Right lobe of liver (tissue), 6 donors: ENCODE data around the gene LIM2. TPM values are rescaled to one million over a fixed set of nuclear protein-coding genes. Genes with fewer than 3 reads are reported as not detected.
A peak's percentile ranks its signal among the peaks of the same experiment; 100 is the strongest.

Source experiments
- ATAC-seq, 4 donors: fragments of 200-7000 bp; cut with Tn5 transposase; one replicate each; pipeline ENCODE4 v1.9.1; 2020; ENCODE audit warnings: mild to moderate bottlenecking in 4 of 4, moderate library complexity in 4 of 4
- DNase-seq, 3 donors: peaks; one replicate each; pipeline ENCODE4 v3.0.0-alpha.2; 2020
- H3K27ac ChIP-seq, 3 donors: fragments of 200-600 bp; one replicate each; pipeline ENCODE4 v1.8.0; 2022
- H3K27me3 ChIP-seq, 2 donors: fragments of 200-600 bp; one replicate each; pipeline ENCODE4 v1.8.0; 2022
- H3K36me3 ChIP-seq, 4 donors: fragments of 200-600 bp; sonication (generic) in 1 of 4; one replicate each; pipeline versions ENCODE4 v1.5.1 to v1.8.0; 2017 to 2022; ENCODE audit warnings: control low read depth in 1 of 4
- H3K4me1 ChIP-seq, 4 donors: fragments of 200-600 bp; sonication (generic) in 1 of 4; one replicate each; pipeline versions ENCODE4 v1.5.1 to v1.8.0; 2017 to 2022; ENCODE audit warnings: control low read depth in 1 of 4
- H3K4me3 ChIP-seq, 3 donors: fragments of 200-600 bp; one replicate each; pipeline ENCODE4 v1.8.0; 2022
- H3K9me3 ChIP-seq, 4 donors: fragments of 200-600 bp; sonication (generic) in 1 of 4; one replicate each; pipeline versions ENCODE4 v1.5.1 to v1.8.0; 2017 to 2022; ENCODE audit warnings: control low read depth in 1 of 4
- CTCF ChIP-seq, 4 donors: fragments of 200-600 bp in 3 of 4; fragments of 450-650 bp in 1 of 4; IDR thresholded peaks; one replicate each; pipeline versions ENCODE4 v1.5.1 to v1.8.0; 2016 to 2022; ENCODE audit warnings: antibody characterized with exemption in 4 of 4, mild to moderate bottlenecking in 2 of 4
- POLR2A ChIP-seq: fragments of 450-650 bp; IDR thresholded peaks from one replicate; pipeline ENCODE4 v1.6.1; 2017; ENCODE audit warnings: antibody characterized with exemption, mild to moderate bottlenecking
- WGBS: methylation state at CpG from one replicate; pipeline ENCODE4 v1.1.6; 2018; ENCODE audit warnings: low coverage, low lambda C conversion rate; ENCODE audit not compliant: insufficient coverage; ENCODE audit errors: missing lambda C conversion rate; 5-methylcytosine and 5-hydroxymethylcytosine counted together
- intact Hi-C, 2 donors: fragments of 100-400 bp; cut with DNase I; formaldehyde crosslinking; loops; one replicate each; pipeline versions ENCODE4 v1.11.2 to v1.14.1; 2022
- long read RNA-seq: library from polyadenylated mRNA; unstranded; transcript quantifications from one replicate; pipeline ENCODE4 v2.0.0, GENCODE V29; 2019
- total RNA-seq, 6 experiments: library from RNA; depleted of rRNA in 2 of 6; stranded (reverse); fragments of >200 nt in 2 of 6; fragmentation: NEBNext Ultra II Directional in 3 of 6; extraction: Animal tissue kit (Norgen Biotek cat#: 25700) in 3 of 6; gene quantifications; one replicate each; pipeline versions ENCODE4 v1.1.0 to v1.2.4, GENCODE V29; 2016 to 2023
- donor health status: DM: no; HTN: yes; CAD: no.
- donor health status: DM: no; HTN: no; CAD: no.
- donor health status: DM: no; HTN: no; CAD: no.
- donor health status: DM: no; HTN: yes; CAD: no.
- donor health status: DM: no; HTN: yes; CAD: no.

The LIM2 gene
- total RNA-seq: not detected
- long read RNA-seq: 0 reads

- H3K27ac ChIP-seq: no peak within 1 kb of the TSS
- no peak within 1 kb of the TSS for H3K4me3 ChIP-seq
- H3K9me3 ChIP-seq: no peaks in the 10 kb centered on the region
- no peaks in the 10 kb centered on the region for H3K27me3 ChIP-seq
- DNase-seq (no peak), ATAC-seq (no peak)
- intact Hi-C loops: no loop called here
- no peak for TF ChIP-seq POLR2A
- no peak for TF ChIP-seq CTCF (IDR thresholded peaks at IDR 0.05)
- H3K4me1 ChIP-seq: no peaks in the 10 kb centered on the region
- H3K36me3 ChIP-seq: no peaks in the 10 kb centered on the region
- WGBS: 85% methylated on average over 13 of the region's 15 CpGs
Measured at GRCh38 chr19:51387924-51388389, at the start of gene LIM2. LIM2 (minus strand) TSS chr19:51387974; CDS start chr19:51387443, 531 bp downstream.

- DNase-seq (no peak), ATAC-seq (no peak)
- Histone ChIP-seq H3K4me3 (no peak overlapping the region), H3K4me1 (peaks cover 0 to 14% (median 5%) of the 10 kb centered on the region in 4 donors), H3K27ac (no peak overlapping the region), H3K9me3 (no peaks in the 10 kb centered on the region), H3K36me3 (no peaks in the 10 kb centered on the region), H3K27me3 (no peaks in the 10 kb centered on the region)
- intact Hi-C loops: no loop called here
- TF ChIP-seq POLR2A: no peak
- WGBS: 36% methylated on average over 1 of the region's 1 CpG
Measured at GRCh38 chr19:51434456-51434855, 46.7 kb upstream of the LIM2 start.

GRCh38 chr19:51433043-51433442 is 45.3 kb upstream of the LIM2 start:
- Histone ChIP-seq H3K27me3 (no peaks in the 10 kb centered on the region), H3K27ac (no peak overlapping the region), H3K36me3 (no peaks in the 10 kb centered on the region), H3K9me3 (no peaks in the 10 kb centered on the region), H3K4me1 (peaks cover 0 to 14% (median 5%) of the 10 kb centered on the region in 4 donors), H3K4me3 (no peak overlapping the region)
- ATAC-seq (no peak), DNase-seq (no peak)
- TF ChIP-seq CTCF (IDR thresholded peaks at IDR 0.05) (no peak), POLR2A (no peak)
- intact Hi-C loops: no loop called here
- 40% methylated on average over 4 of the region's 4 CpGs for WGBS

GRCh38 chr19:51431124-51431523 is 43.4 kb upstream of the LIM2 start:
- WGBS: 8% methylated on average over 3 of the region's 3 CpGs
- Histone ChIP-seq H3K9me3 (no peaks in the 10 kb centered on the region), H3K27me3 (no peaks in the 10 kb centered on the region), H3K27ac (peak overlapping the region in 1 of 3 donors; percentile 15), H3K4me3 (no peak overlapping the region), H3K36me3 (no peaks in the 10 kb centered on the region), H3K4me1 (peaks cover 0 to 14% (median 5%) of the 10 kb centered on the region in 4 donors)
- intact Hi-C loops: no loop called here
- DNase-seq (no peak), ATAC-seq (peak; percentile 78 to 92 (median 83))
- no peak for TF ChIP-seq POLR2A
- TF ChIP-seq CTCF (IDR thresholded peaks at IDR 0.05): no peak

- Histone ChIP-seq H3K4me1 (peaks cover 0 to 14% (median 5%) of the 10 kb centered on the region in 4 donors), H3K27me3 (no peaks in the 10 kb centered on the region), H3K4me3 (no peak overlapping the region), H3K36me3 (no peaks in the 10 kb centered on the region), H3K27ac (peak overlapping the region in 1 of 3 donors; percentile 15), H3K9me3 (no peaks in the 10 kb centered on the region)
- WGBS: 56% methylated on average over 3 of the region's 3 CpGs
- intact Hi-C loops: no loop called here
- DNase-seq: no peak
- no peak for ATAC-seq
- TF ChIP-seq POLR2A (no peak), CTCF (IDR thresholded peaks at IDR 0.05) (no peak)
Measured at GRCh38 chr19:51430221-51430620, 42.4 kb upstream of the LIM2 start.
